Stimulated activated CD8-positive, alpha-beta memory T cell treated with anti-CD3 and anti-CD28 coated beads, Interleukin-15, amount 100 ng/mL, for 24 hours (primary cell): ENCODE results near the gene CCDC57.

Source experiments
- DNase-seq: peaks from one replicate; pipeline ENCODE4 v3.0.0-alpha.2; 2020; ENCODE audit warnings: low read depth

Gene CCDC57

GRCh38 chr17:82104797-82105416 lies 107.7 kb downstream of the CCDC57 start:
- no peak for DNase-seq

GRCh38 chr17:82103553-82104451 lies 108.8 kb downstream of the CCDC57 start:
- no peak for DNase-seq

- DNase-seq: no peak
These were observed 110.6 kb downstream of the CCDC57 start for GRCh38 chr17:82101767-82102679.

- no peak for DNase-seq
These were observed 111.3 kb downstream of the CCDC57 start for GRCh38 chr17:82101301-82101715.

GRCh38 chr17:82100502-82101298 lies 111.9 kb downstream of the CCDC57 start:
- no peak for DNase-seq

DNA sequence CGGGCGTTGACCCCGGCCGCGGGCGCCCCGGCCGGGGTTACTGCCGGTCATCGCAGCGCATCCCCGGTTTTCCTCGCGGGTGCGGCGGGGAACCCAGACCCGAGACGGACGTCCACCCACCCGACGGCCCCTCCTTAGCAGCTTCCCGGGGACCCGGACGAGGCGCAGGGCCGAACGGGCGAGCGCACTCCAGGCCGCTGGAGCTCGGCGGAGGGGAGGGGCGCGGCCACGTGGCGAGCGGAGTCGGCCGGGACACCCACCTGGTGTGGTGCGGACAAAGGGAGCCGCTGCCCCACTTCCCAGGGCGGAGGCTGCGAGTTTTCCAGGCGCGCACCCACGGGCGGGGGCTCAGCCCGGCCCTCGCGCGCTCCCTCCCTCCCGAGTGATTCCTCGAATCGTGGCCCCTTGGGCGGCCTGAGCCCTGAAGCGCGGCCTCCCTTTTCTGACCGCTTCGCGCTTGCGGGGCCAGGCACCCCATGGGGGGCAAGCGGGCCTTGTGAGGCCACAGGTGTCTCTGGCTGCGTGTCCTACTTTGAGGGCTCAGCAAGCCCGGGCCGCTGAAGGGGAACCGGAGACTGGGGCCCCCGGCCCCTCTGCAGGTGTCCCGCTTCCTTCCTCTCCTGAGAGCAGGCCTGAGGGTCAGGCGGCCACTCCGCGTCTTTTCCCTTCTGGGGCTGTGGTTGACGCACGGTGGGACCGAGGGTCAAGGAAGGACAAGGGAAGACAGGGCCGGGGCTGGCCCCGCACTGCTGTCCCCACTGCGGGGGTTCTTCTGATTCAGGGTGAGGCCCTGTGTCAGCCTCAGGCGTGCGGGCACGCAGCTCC lies 113.5 kb downstream of the CCDC57 start:
- DNase-seq: no peak

GRCh38 chr17:82098169-82098938 lies 114.3 kb downstream of the CCDC57 start, which contains the start of gene FASN:
Gene FASN, minus strand, starts transcription at chr17:82098236. Its CDS starts 1,791 bp downstream, at chr17:82096445.
- DNase-seq: peak; percentile 91

GRCh38 chr17:82097919-82098168 lies 114.8 kb downstream of the CCDC57 start:
- DNase-seq: no peak

DNA sequence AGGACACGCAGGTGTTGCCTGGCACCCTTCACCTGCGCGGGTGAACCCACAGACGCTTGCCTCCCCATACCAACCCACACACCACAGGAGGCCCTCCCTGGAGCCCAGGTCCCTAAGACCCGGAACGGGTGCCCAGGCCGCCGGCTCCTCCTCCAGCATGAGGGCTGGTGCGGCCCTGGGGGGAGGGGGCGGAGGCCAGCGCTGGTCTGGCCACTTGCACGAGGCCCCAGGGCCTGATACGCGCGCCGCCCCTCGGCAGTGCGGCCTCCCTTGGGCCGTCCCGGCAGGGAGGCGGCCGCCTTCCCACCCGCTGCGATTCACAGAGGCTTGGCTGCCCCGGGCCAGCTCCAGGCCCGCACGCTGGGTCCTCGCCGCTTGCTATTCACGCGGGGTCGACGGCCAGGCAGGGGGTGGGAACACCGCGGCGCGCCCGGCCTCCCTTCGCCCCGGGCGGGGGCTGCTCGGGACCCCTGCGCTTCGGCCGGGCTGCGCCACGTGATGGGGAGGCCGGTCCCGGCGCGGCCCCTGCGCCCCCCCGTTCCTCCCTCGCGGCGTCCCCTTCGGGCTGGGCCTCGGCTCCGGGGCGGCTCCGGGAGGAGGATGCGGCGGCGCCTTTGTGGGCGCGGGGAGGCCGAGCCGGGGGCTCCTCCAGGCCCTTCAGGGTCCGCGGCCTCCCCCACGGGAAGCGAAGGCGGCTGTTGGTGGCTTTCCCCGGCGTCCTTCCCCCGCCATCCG lies 115.3 kb downstream of the CCDC57 start:
- no peak for DNase-seq

- DNase-seq: no peak
These were observed 115.9 kb downstream of the CCDC57 start for GRCh38 chr17:82096709-82097183.

- DNase-seq: no peak
These were observed 116.6 kb downstream of the CCDC57 start for GRCh38 chr17:82095777-82096708.

- DNase-seq: no peak
These were observed 117.5 kb downstream of the CCDC57 start for GRCh38 chr17:82094931-82095776.

- DNase-seq: no peak
These were observed 119.5 kb downstream of the CCDC57 start for GRCh38 chr17:82092995-82093751.

DNA sequence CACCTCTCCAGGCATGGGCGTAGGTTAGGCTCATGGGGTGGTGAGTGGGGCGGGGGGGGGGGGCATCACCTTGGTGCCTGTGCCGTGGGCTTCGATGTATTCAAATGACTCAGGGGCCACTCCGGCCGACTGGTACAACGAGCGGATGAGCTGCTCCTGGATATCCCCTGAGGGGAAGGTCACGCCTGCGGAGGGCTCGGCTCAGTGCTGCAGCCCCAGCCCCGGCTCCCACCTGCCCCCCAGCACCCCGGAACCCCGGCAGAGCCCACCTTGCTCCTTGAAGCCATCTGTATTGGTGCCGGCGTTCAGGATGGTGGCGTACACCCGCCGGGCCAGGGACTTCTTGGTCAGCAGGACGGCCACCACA lies 120.0 kb downstream of the CCDC57 start:
- DNase-seq: no peak

DNA sequence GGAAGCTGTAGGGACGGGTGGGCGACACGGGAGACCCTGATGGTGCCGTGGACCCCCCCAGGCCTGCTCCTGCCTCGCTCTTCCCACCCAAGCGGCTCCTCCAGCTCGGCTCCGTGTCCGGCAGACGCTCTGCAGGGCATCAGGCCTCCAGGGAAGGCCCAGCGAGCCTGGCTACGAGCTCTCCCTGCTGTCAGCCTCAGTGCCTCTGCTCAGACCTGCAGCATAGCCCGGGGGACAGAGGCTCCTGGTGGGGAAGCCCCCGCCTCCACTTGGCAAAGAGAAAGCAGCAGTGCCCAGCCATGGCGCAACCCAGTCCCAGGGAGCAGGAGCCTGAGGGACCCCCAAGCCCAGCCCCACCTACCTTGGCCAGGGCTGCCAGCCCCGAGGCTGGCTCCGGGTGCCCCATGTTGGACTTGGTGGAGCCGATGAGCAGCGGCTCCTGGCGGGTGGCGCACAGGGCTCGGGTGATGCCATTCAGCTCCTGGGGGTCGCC lies 120.5 kb downstream of the CCDC57 start:
- DNase-seq: no peak
